ENCODE results near the gene LBHD1. TPM values are rescaled to one million over a fixed set of nuclear protein-coding genes. Genes with fewer than 3 reads are reported as not detected.

The LBHD1 gene
- total RNA-seq, 2 donors from 2014 or later, result 7.1 to 12.3 TPM

DNA sequence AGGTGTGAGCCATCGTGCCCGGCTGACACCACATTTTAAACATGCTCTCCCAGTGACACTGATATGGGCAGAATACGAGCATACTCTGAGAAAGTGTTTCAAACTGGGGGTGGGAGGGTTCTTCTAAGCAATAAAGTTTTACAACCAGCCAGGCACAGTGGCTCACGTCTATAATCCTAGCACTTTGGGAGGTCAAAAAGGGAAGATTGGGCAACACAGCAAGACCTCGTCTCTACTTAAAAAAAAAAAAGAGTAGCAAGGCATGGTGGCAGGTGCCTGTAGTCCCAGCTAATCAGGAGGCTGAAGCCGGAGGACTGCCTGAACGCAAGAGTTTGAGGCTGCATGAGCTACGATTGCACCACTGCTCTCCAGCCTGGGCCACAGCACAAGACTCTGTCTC lies 27.8 kb downstream of the LBHD1 start:
- H3K4me3 ChIP-seq, result no peak overlapping the region
- no peak overlapping the region for H3K27ac ChIP-seq
- H3K9ac ChIP-seq (ENCODE audit: low read depth in 2 of 2, low read length in 2 of 2), result no peak overlapping the region
- no peaks in the 10 kb centered on the region for H3K36me3 ChIP-seq
- TF ChIP-seq, protein P1, sequence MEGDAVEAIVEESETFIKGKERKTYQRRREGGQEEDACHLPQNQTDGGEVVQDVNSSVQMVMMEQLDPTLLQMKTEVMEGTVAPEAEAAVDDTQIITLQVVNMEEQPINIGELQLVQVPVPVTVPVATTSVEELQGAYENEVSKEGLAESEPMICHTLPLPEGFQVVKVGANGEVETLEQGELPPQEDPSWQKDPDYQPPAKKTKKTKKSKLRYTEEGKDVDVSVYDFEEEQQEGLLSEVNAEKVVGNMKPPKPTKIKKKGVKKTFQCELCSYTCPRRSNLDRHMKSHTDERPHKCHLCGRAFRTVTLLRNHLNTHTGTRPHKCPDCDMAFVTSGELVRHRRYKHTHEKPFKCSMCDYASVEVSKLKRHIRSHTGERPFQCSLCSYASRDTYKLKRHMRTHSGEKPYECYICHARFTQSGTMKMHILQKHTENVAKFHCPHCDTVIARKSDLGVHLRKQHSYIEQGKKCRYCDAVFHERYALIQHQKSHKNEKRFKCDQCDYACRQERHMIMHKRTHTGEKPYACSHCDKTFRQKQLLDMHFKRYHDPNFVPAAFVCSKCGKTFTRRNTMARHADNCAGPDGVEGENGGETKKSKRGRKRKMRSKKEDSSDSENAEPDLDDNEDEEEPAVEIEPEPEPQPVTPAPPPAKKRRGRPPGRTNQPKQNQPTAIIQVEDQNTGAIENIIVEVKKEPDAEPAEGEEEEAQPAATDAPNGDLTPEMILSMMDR (IDR thresholded peaks at IDR 0.05), result no peak
- peaks cover 12% of the 10 kb centered on the region for H3K4me1 ChIP-seq
- H3K27me3 ChIP-seq, result no peaks in the 10 kb centered on the region
- no peak for DNase-seq
- intact Hi-C loops (cut with DNase I), result no loop called here
- no peaks in the 10 kb centered on the region for H3K9me3 ChIP-seq

DNA sequence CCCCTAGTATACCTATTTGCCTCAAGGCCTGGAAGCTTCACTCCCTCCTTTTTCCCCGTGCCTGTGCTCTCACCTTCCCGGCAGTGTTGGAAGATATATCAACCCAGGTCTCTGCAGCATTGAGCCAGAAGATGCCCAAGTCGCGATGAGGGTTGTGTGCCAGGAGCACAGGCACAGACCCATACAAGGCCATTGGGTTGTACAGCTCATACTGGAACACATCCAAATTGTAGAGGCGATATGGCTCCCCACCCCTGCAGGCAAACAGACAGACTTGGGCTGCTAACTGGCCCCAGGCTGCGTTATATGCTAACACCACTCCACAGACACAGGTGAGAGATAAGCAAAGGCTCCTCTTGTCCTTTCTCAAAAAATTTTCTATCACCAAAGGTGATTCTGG lies 39.6 kb downstream of the LBHD1 start:
- no peak overlapping the region for H3K9ac ChIP-seq (ENCODE audit: low read depth in 2 of 2, low read length in 2 of 2)
- TF ChIP-seq, protein P1 (IDR thresholded peaks at IDR 0.05), result no peak
- peaks cover 36% of the 10 kb centered on the region for H3K36me3 ChIP-seq
- H3K27ac ChIP-seq, result no peak overlapping the region
- DNase-seq, result no peak
- no peaks in the 10 kb centered on the region for H3K4me1 ChIP-seq
- intact Hi-C loops (cut with DNase I), result no loop called here
- H3K4me3 ChIP-seq, result no peak overlapping the region
- H3K27me3 ChIP-seq, result no peaks in the 10 kb centered on the region
- no peaks in the 10 kb centered on the region for H3K9me3 ChIP-seq

- no peaks in the 10 kb centered on the region for H3K9me3 ChIP-seq
- H3K9ac ChIP-seq (ENCODE audit: low read depth in 2 of 2, low read length in 2 of 2), result no peak overlapping the region
- H3K4me1 ChIP-seq, result no peaks in the 10 kb centered on the region
- intact Hi-C loops (cut with DNase I), result no loop called here
- TF ChIP-seq, protein P1 (IDR thresholded peaks at IDR 0.05), result no peak
- no peak overlapping the region for H3K27ac ChIP-seq
- H3K4me3 ChIP-seq, result no peak overlapping the region
- peaks cover 49% of the 10 kb centered on the region for H3K36me3 ChIP-seq
- DNase-seq, result no peak
- H3K27me3 ChIP-seq, result no peaks in the 10 kb centered on the region
These were observed 44.4 kb downstream of the LBHD1 start for GRCh38 chr11:62627713-62628112.

DNA sequence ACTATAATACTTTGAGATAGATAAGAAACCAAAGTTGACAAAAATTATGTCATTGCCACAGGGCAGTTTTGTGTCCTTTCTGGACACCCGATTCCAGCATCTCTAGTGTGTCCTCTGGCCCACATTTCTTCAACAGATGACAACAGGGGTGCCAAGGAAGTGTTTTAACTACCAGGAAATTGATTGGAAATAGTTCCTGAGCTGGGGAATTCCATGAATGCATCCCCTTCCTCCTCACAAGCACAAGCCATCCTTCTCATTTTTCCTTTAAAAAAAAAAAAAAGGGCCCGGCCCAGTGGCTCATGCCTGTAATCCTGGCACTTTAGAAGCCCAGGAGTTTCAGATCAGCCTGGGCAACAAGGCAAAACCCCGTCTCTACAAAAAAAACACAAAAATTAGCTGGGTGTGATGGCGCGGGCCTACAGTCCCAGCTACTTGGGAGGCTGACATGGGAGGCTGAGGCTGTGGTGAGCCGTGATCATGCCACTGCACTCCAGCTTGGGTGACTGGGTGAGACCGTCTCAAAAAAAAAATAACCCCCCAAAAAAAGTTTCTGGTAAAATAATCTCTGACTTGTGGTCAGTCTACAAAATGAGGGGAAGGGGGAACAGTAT lies 49.5 kb downstream of the LBHD1 start:
- peaks cover 19% of the 10 kb centered on the region for H3K36me3 ChIP-seq
- H3K27ac ChIP-seq, result peak overlapping the region; percentile 98
- H3K4me1 ChIP-seq, result peaks cover 8% of the 10 kb centered on the region
- DNase-seq, result no peak
- TF ChIP-seq, protein P1 (IDR thresholded peaks at IDR 0.05), result no peak
- H3K27me3 ChIP-seq, result no peaks in the 10 kb centered on the region
- peak overlapping the region in 1 of 2 donors; percentile 52 for H3K9ac ChIP-seq (ENCODE audit: low read depth in 2 of 2, low read length in 2 of 2)
- H3K9me3 ChIP-seq, result no peaks in the 10 kb centered on the region
- H3K4me3 ChIP-seq, result no peak overlapping the region
- intact Hi-C loops (cut with DNase I), result no loop called here

- peak; percentile 98 for DNase-seq
- Histone ChIP-seq H3K27me3 (no peaks in the 10 kb centered on the region), H3K27ac (peak within 1 kb of the TSS; percentile 98), H3K36me3 (peaks cover 15% of the 10 kb centered on the region), H3K4me3 (peak within 1 kb of the TSS; percentile 55), H3K9me3 (no peaks in the 10 kb centered on the region), H3K4me1 (peaks cover 8% of the 10 kb centered on the region), H3K9ac (ENCODE audit: low read depth in 2 of 2, low read length in 2 of 2) (peak within 1 kb of the TSS; percentile 81 to 93)
- TF ChIP-seq, protein P1 (IDR thresholded peaks at IDR 0.05), result no peak
- intact Hi-C loops (cut with DNase I), result no loop called here
These were observed 50.2 kb downstream of the LBHD1 start, which contains the start of gene B3GAT3 for GRCh38 chr11:62621567-62622470. TSS of gene B3GAT3 (minus strand) at chr11:62621986. CDS start at chr11:62621947, 39 bp downstream.

Measured in colonic mucosa (tissue), 4 donors.